IMR-90 (cell line): Measurements from ENCODE around the gene KRT86.

Experiments
- CTCF ChIP-seq: conservative IDR thresholded peaks from 2 replicates; pipeline ENCODE4 v1.5.1; 2012; ENCODE audit warnings: mild to moderate bottlenecking, low read depth, low read length, improper control_type of control experiment
- ELK1 ChIP-seq: fragments of 150-350 bp; IDR thresholded peaks from 2 replicates; pipeline ENCODE4 v1.6.1; 2016; ENCODE audit warnings: low read depth, mild to moderate bottlenecking, low read length, moderate library complexity, borderline replicate concordance
- MXI1 ChIP-seq: IDR thresholded peaks from 2 replicates; pipeline ENCODE4 v1.6.1; 2012; ENCODE audit warnings: low read depth, mild to moderate bottlenecking, low read length, moderate library complexity, borderline replicate concordance
- POLR2A ChIP-seq: IDR thresholded peaks from 2 replicates; pipeline ENCODE4 v1.6.1; 2012; ENCODE audit warnings: mild to moderate bottlenecking, low read depth, low read length
- SMC3 ChIP-seq: fragments of 150-350 bp; IDR thresholded peaks from 2 replicates; pipeline ENCODE4 v1.6.1; 2016; ENCODE audit warnings: low read depth, mild to moderate bottlenecking, antibody characterized with exemption, low read length, moderate library complexity

GRCh38 chr12:52248541-52249461 lies 25.6 kb upstream of the KRT86 start:
- TF ChIP-seq ELK1 (no peak), CTCF (no peak), MXI1 (no peak), SMC3 (no peak), POLR2A (no peak)
